ENCODE measurements around the gene SLC25A14.

- TF ChIP-seq POLR2A (IDR thresholded peaks at IDR 0.05) = no peak
- TF ChIP-seq CTCF (IDR thresholded peaks at IDR 0.05) = no peak
- TF ChIP-seq POLR2AphosphoS5 (IDR thresholded peaks at IDR 0.05) = no peak
Measured at GRCh38 chrX:130386408-130386808, 46.7 kb downstream of the SLC25A14 start.

Data from prostate gland (tissue), 2 donors.